ENCODE measurements around the gene ARHGDIA. TPM values are rescaled to one million over a fixed set of nuclear protein-coding genes. Genes with fewer than 3 reads are reported as not detected.

ARHGDIA gene
- total RNA-seq: 498 and 540 TPM in 2 replicates

GRCh38 chr17:81870981-81871386, at the start of gene ARHGDIA:
TSS of gene ARHGDIA (minus strand) at chr17:81871337. CDS start at chr17:81869930, 1,407 bp downstream.

GRCh38 chr17:81917565-81918332, 46.6 kb upstream of the ARHGDIA start, which contains the start of gene SIRT7:
TSS of gene SIRT7 (minus strand) at chr17:81918176. CDS start at chr17:81918131, 45 bp downstream.

GRCh38 chr17:81911277-81911961, 40.3 kb upstream of the ARHGDIA start, which contains the start of gene PCYT2:
TSS of gene PCYT2 (minus strand) at chr17:81911399. CDS start at chr17:81911355, 44 bp downstream.

GRCh38 chr17:81902023-81902652, 31.0 kb upstream of the ARHGDIA start, which contains the start of gene NPB:
TSS of gene NPB (plus strand) at chr17:81902238. CDS start at chr17:81902278, 40 bp downstream.

GRCh38 chr17:81859906-81860755, 11.0 kb downstream of the ARHGDIA start, which contains the start of gene P4HB:
TSS of gene P4HB (minus strand) at chr17:81860535. CDS start at chr17:81860471, 64 bp downstream.

GRCh38 chr17:81834831-81835267, 36.3 kb downstream of the ARHGDIA start, which contains the start of gene PPP1R27:
TSS of gene PPP1R27 (minus strand) at chr17:81835050. CDS start at chr17:81834953, 97 bp downstream.

GRCh38 chr17:81833160-81833920, 37.8 kb downstream of the ARHGDIA start, which contains the start of gene MCRIP1:
TSS of gene MCRIP1 (minus strand) at chr17:81833291. CDS start at chr17:81824506, 8,785 bp downstream.

Other genes with a start within 250 kb of the ARHGDIA start
- gene NPLOC4, start 234.2 kb downstream of the ARHGDIA start, total RNA-seq: 46.4 and 48.6 TPM in 2 replicates
- 0.34 and 0.59 TPM in 2 replicates for gene TSPAN10, start 234.1 kb downstream of the ARHGDIA start, total RNA-seq
- 1.3 and 2.2 TPM in 2 replicates for gene PDE6G, start 214.8 kb downstream of the ARHGDIA start, total RNA-seq
- 47.1 and 52.9 TPM in 2 replicates for gene OXLD1, start 204.7 kb downstream of the ARHGDIA start, total RNA-seq
- 12.9 and 14.9 TPM in 2 replicates for gene CCDC137, start 204.6 kb downstream of the ARHGDIA start, total RNA-seq
- gene ARL16, start 187.5 kb downstream of the ARHGDIA start, total RNA-seq: 47.9 and 48.9 TPM in 2 replicates
- gene HGS, start 187.3 kb downstream of the ARHGDIA start, total RNA-seq: 101 and 102 TPM in 2 replicates
- gene MRPL12, start 168.0 kb downstream of the ARHGDIA start, total RNA-seq: 123 and 155 TPM in 2 replicates
- 32.7 and 38.0 TPM in 2 replicates for gene SLC25A10, start 159.1 kb downstream of the ARHGDIA start, total RNA-seq
- gene GCGR, start 67.2 kb downstream of the ARHGDIA start, total RNA-seq: not detected in 2 replicates
- 131 and 139 TPM in 2 replicates for gene MCRIP1, start 38.0 kb downstream of the ARHGDIA start, total RNA-seq
- gene PPP1R27, start 36.3 kb downstream of the ARHGDIA start, total RNA-seq: not detected in 2 replicates
- gene P4HB, start 10.8 kb downstream of the ARHGDIA start, total RNA-seq: 1,092 and 1,218 TPM in 2 replicates
- 243 and 244 TPM in 2 replicates for gene ALYREF, start 20.2 kb upstream of the ARHGDIA start, total RNA-seq
- 306 and 308 TPM in 2 replicates for gene ANAPC11, start 20.4 kb upstream of the ARHGDIA start, total RNA-seq
- 1.3 TPM in 2 replicates for gene NPB, start 30.9 kb upstream of the ARHGDIA start, total RNA-seq
- gene PCYT2, start 40.1 kb upstream of the ARHGDIA start, total RNA-seq: 138 and 142 TPM in 2 replicates
- 14.0 and 15.0 TPM in 2 replicates for gene SIRT7, start 46.8 kb upstream of the ARHGDIA start, total RNA-seq
- gene MAFG, start 56.4 kb upstream of the ARHGDIA start, total RNA-seq: 6.5 and 6.6 TPM in 2 replicates
- gene PYCR1, start 66.0 kb upstream of the ARHGDIA start, total RNA-seq: 151 and 163 TPM in 2 replicates
- gene MYADML2, start 75.9 kb upstream of the ARHGDIA start, total RNA-seq: not detected in 2 replicates
- gene NOTUM, start 89.8 kb upstream of the ARHGDIA start, total RNA-seq: not detected in 2 replicates
- gene ASPSCR1, start 106.3 kb upstream of the ARHGDIA start, total RNA-seq: 17.7 and 21.0 TPM in 2 replicates
- gene CENPX, start 151.5 kb upstream of the ARHGDIA start, total RNA-seq: 135 and 149 TPM in 2 replicates
- gene LRRC45, start 152.0 kb upstream of the ARHGDIA start, total RNA-seq: 21.6 and 26.6 TPM in 2 replicates
- 65.2 and 69.6 TPM in 2 replicates for gene RAC3, start 160.3 kb upstream of the ARHGDIA start, total RNA-seq
- gene DCXR, start 166.4 kb upstream of the ARHGDIA start, total RNA-seq: 155 and 162 TPM in 2 replicates
- gene RFNG, start 180.5 kb upstream of the ARHGDIA start, total RNA-seq: 42.0 and 45.8 TPM in 2 replicates
- 174 and 180 TPM in 2 replicates for gene GPS1, start 180.6 kb upstream of the ARHGDIA start, total RNA-seq
- 58.7 and 59.5 TPM in 2 replicates for gene DUS1L, start 194.5 kb upstream of the ARHGDIA start, total RNA-seq
- gene FASN, start 226.9 kb upstream of the ARHGDIA start, total RNA-seq: 625 and 631 TPM in 2 replicates

Data from bronchus fibroblast of lung (primary cell).